WTC11 (cell line): Measurements from ENCODE around the gene STIP1. TPM values are rescaled to one million over a fixed set of nuclear protein-coding genes. Genes with fewer than 3 reads are reported as not detected.
A peak's percentile ranks its signal among the peaks of the same experiment; 100 is the strongest.

Experiments
- AR ChIP-seq: fragments of 250-450 bp; sonication (Bioruptor Pico); IDR thresholded peaks from 2 replicates; pipeline ENCODE4 v1.9.0; 2021; ENCODE audit warnings: mild to moderate bottlenecking
- CBFB ChIP-seq: sonication (generic); formaldehyde crosslinking; IDR thresholded peaks from 2 replicates; pipeline ENCODE4 v1.8.1; 2022; ENCODE audit warnings: mild to moderate bottlenecking, low read depth, missing genetic modification reagents
- CREM ChIP-seq: sonication (generic); formaldehyde crosslinking; IDR thresholded peaks from 2 replicates; pipeline ENCODE4 v1.8.1; 2022; ENCODE audit warnings: mild to moderate bottlenecking, missing genetic modification reagents, moderate library complexity
- FOXK1 ChIP-seq: sonication (generic); formaldehyde crosslinking; IDR thresholded peaks from 2 replicates; pipeline ENCODE4 v1.8.0; 2022; ENCODE audit warnings: mild to moderate bottlenecking, moderate library complexity, missing genetic modification reagents
- GABPB1 ChIP-seq: sonication (generic); formaldehyde crosslinking; IDR thresholded peaks from 2 replicates; pipeline ENCODE4 v1.8.1; 2023; ENCODE audit warnings: mild to moderate bottlenecking, missing genetic modification reagents
- GRHL2 ChIP-seq: fragments of 250-450 bp; sonication (Bioruptor Pico); IDR thresholded peaks from 2 replicates; pipeline ENCODE4 v1.8.0; 2022; ENCODE audit warnings: mild to moderate bottlenecking, moderate library complexity; ENCODE audit not compliant: insufficient replicate concordance, severe bottlenecking
- HMGA2 ChIP-seq: fragments of 250-450 bp; sonication (Bioruptor Pico); IDR thresholded peaks from 2 replicates; pipeline ENCODE4 v1.4.0; 2021; ENCODE audit warnings: mild to moderate bottlenecking, moderate library complexity
- NFATC4 ChIP-seq: fragments of 250-450 bp; sonication (Bioruptor Pico); IDR thresholded peaks from 2 replicates; pipeline ENCODE4 v1.9.0; 2021; ENCODE audit warnings: mild to moderate bottlenecking
- NR3C1 ChIP-seq: sonication (generic); formaldehyde crosslinking; conservative IDR thresholded peaks from 2 replicates; pipeline ENCODE4 v1.8.1; 2023; ENCODE audit warnings: low read depth, mild to moderate bottlenecking, missing genetic modification reagents
- RELA ChIP-seq: sonication (generic); formaldehyde crosslinking; IDR thresholded peaks from 2 replicates; pipeline ENCODE4 v1.8.1; 2022; ENCODE audit warnings: missing genetic modification reagents, mild to moderate bottlenecking, borderline replicate concordance
- RORB ChIP-seq: fragments of 250-450 bp; sonication (Bioruptor Pico); IDR thresholded peaks from 2 replicates; pipeline ENCODE4 v1.9.0; 2021; ENCODE audit warnings: mild to moderate bottlenecking
- SMAD3 ChIP-seq: sonication (generic); formaldehyde crosslinking; IDR thresholded peaks from 2 replicates; pipeline ENCODE4 v1.8.0; 2022; ENCODE audit warnings: missing genetic modification reagents, mild to moderate bottlenecking, borderline replicate concordance
- STAT6 ChIP-seq: sonication (generic); formaldehyde crosslinking; conservative IDR thresholded peaks from 2 replicates; pipeline ENCODE4 v1.8.1; 2023; ENCODE audit warnings: mild to moderate bottlenecking, low read depth, missing genetic modification reagents, moderate library complexity
- TCF7 ChIP-seq: sonication (generic); formaldehyde crosslinking; IDR thresholded peaks from 2 replicates; pipeline ENCODE4 v1.8.0; 2022; ENCODE audit warnings: mild to moderate bottlenecking, low read depth, missing genetic modification reagents, moderate library complexity
- TEAD1 ChIP-seq: sonication (generic); formaldehyde crosslinking; IDR thresholded peaks from 2 replicates; pipeline ENCODE4 v1.8.0; 2022; ENCODE audit warnings: mild to moderate bottlenecking, missing genetic modification reagents
- USF1 ChIP-seq: sonication (generic); formaldehyde crosslinking; IDR thresholded peaks from 2 replicates; pipeline ENCODE4 v1.8.0; 2022; ENCODE audit warnings: mild to moderate bottlenecking, missing genetic modification reagents
- ZBTB21 ChIP-seq: sonication (generic); formaldehyde crosslinking; IDR thresholded peaks from 2 replicates; pipeline ENCODE4 v1.8.1; 2023; ENCODE audit warnings: mild to moderate bottlenecking, missing genetic modification reagents, borderline replicate concordance
- ZNF219 ChIP-seq: sonication (generic); formaldehyde crosslinking; IDR thresholded peaks from 2 replicates; pipeline ENCODE4 v1.8.0; 2023; ENCODE audit warnings: missing genetic modification reagents, mild to moderate bottlenecking, borderline replicate concordance
- ZNF232 ChIP-seq: sonication (generic); formaldehyde crosslinking; IDR thresholded peaks from 2 replicates; pipeline ENCODE4 v1.8.0; 2022; ENCODE audit warnings: mild to moderate bottlenecking, missing genetic modification reagents
- ZNF263 ChIP-seq: sonication (generic); formaldehyde crosslinking; IDR thresholded peaks from 2 replicates; pipeline ENCODE4 v1.8.1; 2022; ENCODE audit warnings: low read depth, mild to moderate bottlenecking, moderate library complexity, missing genetic modification reagents
- ZNF416 ChIP-seq: fragments of 250-450 bp; sonication (Bioruptor Pico); IDR thresholded peaks from 2 replicates; pipeline ENCODE4 v1.9.0; 2021; ENCODE audit warnings: mild to moderate bottlenecking, inconsistent platforms
- total RNA-seq: library from RNA; stranded (reverse); gene quantifications from 3 replicates; pipeline ENCODE4 v1.2.3, GENCODE V29; 2021
- TF ChIP-seq, protein P1 (sequence below): sonication (generic); formaldehyde crosslinking; IDR thresholded peaks from 2 replicates; pipeline ENCODE4 v1.8.0; 2022; ENCODE audit warnings: mild to moderate bottlenecking, missing genetic modification reagents
- TF ChIP-seq, protein P2 (sequence below): sonication (generic); formaldehyde crosslinking; IDR thresholded peaks from 2 replicates; pipeline ENCODE4 v1.8.1; 2023; ENCODE audit warnings: mild to moderate bottlenecking, missing genetic modification reagents, moderate library complexity
- TF ChIP-seq, protein P3 (sequence below): sonication (generic); formaldehyde crosslinking; IDR thresholded peaks from 2 replicates; pipeline ENCODE4 v1.8.0; 2023; ENCODE audit warnings: missing genetic modification reagents
- TF ChIP-seq, protein P4 (sequence below): fragments of 250-450 bp; sonication (Bioruptor Pico); IDR thresholded peaks from 2 replicates; pipeline ENCODE4 v2.1.2; 2022; ENCODE audit warnings: mild to moderate bottlenecking, moderate library complexity
- TF ChIP-seq, protein P5 (sequence below): sonication (generic); formaldehyde crosslinking; IDR thresholded peaks from 2 replicates; pipeline ENCODE4 v1.8.1; 2023; ENCODE audit warnings: mild to moderate bottlenecking, missing genetic modification reagents

STIP1 gene
- total RNA-seq, 1 experiment from 2014 or later = 296 TPM

GRCh38 chr11:64165842-64166635, 19.9 kb upstream of the STIP1 start, which contains the start of gene MACROD1 (continued):
- TF ChIP-seq NR3C1 (CRISPR knock-in tag) (no peak), SMAD3 (0 out of 2 replicates have a peak, but pooled peaks have one; percentile 11), CBFB (CRISPR knock-in tag) (no peak; the same call in 1 of the 2 replicates), ZNF232 (CRISPR knock-in tag) (peak; percentile 61; the same call in 1 of the 2 replicates), HMGA2 (no peak), AR (CRISPR knock-in tag) (no peak), GRHL2 (CRISPR knock-in tag) (no peak), GABPB1 (CRISPR knock-in tag) (peak; percentile 44; the same call in 1 of the 2 replicates), ZNF416 (CRISPR knock-in tag) (no peak), NFATC4 (CRISPR knock-in tag) (no peak), USF1 (CRISPR knock-in tag) (0 out of 2 replicates have a peak, but pooled peaks have one; percentile 44), ZNF263 (CRISPR knock-in tag) (no peak; the same call in 1 of the 2 replicates), ZBTB21 (no peak), STAT6 (CRISPR knock-in tag) (no peak), TEAD1 (CRISPR knock-in tag) (peak; percentile 78), ZNF219 (CRISPR knock-in tag) (no peak), TCF7 (CRISPR knock-in tag) (no peak), RELA (CRISPR knock-in tag) (0 out of 2 replicates have a peak, but pooled peaks have one; percentile 33), CREM (CRISPR knock-in tag) (peak; percentile 23; the same call in 1 of the 2 replicates), RORB (CRISPR knock-in tag) (no peak), FOXK1 (CRISPR knock-in tag) (0 out of 2 replicates have a peak, but pooled peaks have one; percentile 22)
- TF ChIP-seq, protein P1, sequence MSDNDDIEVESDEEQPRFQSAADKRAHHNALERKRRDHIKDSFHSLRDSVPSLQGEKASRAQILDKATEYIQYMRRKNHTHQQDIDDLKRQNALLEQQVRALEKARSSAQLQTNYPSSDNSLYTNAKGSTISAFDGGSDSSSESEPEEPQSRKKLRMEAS (CRISPR knock-in tag) = peak; percentile 77
- TF ChIP-seq, protein P2, sequence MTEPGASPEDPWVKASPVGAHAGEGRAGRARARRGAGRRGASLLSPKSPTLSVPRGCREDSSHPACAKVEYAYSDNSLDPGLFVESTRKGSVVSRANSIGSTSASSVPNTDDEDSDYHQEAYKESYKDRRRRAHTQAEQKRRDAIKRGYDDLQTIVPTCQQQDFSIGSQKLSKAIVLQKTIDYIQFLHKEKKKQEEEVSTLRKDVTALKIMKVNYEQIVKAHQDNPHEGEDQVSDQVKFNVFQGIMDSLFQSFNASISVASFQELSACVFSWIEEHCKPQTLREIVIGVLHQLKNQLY (CRISPR knock-in tag) = peak; percentile 71; the same call in 1 of the 2 replicates
- TF ChIP-seq, protein P3, sequence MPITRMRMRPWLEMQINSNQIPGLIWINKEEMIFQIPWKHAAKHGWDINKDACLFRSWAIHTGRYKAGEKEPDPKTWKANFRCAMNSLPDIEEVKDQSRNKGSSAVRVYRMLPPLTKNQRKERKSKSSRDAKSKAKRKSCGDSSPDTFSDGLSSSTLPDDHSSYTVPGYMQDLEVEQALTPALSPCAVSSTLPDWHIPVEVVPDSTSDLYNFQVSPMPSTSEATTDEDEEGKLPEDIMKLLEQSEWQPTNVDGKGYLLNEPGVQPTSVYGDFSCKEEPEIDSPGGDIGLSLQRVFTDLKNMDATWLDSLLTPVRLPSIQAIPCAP (CRISPR knock-in tag) = no peak
- TF ChIP-seq, protein P4, sequence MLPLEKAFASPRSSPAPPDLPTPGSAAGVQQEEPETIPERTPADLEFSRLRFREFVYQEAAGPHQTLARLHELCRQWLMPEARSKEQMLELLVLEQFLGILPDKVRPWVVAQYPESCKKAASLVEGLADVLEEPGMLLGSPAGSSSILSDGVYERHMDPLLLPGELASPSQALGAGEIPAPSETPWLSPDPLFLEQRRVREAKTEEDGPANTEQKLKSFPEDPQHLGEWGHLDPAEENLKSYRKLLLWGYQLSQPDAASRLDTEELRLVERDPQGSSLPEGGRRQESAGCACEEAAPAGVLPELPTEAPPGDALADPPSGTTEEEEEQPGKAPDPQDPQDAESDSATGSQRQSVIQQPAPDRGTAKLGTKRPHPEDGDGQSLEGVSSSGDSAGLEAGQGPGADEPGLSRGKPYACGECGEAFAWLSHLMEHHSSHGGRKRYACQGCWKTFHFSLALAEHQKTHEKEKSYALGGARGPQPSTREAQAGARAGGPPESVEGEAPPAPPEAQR = no peak
- TF ChIP-seq, protein P5, sequence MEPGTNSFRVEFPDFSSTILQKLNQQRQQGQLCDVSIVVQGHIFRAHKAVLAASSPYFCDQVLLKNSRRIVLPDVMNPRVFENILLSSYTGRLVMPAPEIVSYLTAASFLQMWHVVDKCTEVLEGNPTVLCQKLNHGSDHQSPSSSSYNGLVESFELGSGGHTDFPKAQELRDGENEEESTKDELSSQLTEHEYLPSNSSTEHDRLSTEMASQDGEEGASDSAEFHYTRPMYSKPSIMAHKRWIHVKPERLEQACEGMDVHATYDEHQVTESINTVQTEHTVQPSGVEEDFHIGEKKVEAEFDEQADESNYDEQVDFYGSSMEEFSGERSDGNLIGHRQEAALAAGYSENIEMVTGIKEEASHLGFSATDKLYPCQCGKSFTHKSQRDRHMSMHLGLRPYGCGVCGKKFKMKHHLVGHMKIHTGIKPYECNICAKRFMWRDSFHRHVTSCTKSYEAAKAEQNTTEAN (CRISPR knock-in tag) = peak; percentile 53; the same call in 1 of the 2 replicates
